CD1c-positive myeloid dendritic cell (primary cell): Measurements from ENCODE around the gene CNOT4.

Experiments used
- DNase-seq: peaks from one replicate; pipeline ENCODE4 v3.0.0-alpha.2; 2016; ENCODE audit errors: extremely low spot score

The CNOT4 gene

DNA sequence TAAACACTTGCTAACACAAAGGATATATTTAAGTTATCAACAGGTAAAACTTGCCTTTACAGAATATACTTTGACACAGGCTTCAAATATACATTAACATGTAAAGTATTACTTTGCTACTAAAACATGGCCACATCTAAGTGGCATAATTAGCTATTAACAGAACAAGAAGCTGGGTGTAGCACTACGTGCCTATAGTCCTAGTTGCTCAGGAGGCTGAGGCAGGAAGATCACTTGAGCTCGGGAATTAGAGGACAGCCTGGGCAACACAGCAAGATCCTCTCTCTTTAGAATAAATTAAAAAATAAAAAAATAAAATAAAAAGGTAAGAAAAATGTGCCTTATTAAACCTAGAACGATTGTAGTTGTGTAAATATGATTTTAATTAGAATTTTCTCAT, 106.6 kb downstream of the CNOT4 start:
- no peak for DNase-seq

DNA sequence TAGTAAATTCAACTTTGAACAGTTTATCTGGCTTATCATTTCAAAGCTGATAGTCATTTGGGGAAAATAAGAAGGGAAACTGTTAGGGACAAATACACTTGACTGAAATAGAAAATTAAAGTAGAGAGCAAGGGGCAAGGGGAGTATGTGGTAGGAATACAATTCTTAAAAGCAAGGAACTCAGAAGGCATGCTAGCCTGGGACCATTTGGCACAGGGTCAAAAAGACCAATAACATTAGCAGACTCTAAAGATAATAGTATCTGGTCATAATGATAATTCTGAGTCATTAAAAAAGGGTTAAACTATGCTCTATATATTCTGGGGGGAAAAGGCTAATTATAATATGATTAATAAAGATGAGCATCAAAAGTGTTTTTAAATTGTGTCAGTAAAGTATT, 112.2 kb downstream of the CNOT4 start:
- no peak for DNase-seq

DNA sequence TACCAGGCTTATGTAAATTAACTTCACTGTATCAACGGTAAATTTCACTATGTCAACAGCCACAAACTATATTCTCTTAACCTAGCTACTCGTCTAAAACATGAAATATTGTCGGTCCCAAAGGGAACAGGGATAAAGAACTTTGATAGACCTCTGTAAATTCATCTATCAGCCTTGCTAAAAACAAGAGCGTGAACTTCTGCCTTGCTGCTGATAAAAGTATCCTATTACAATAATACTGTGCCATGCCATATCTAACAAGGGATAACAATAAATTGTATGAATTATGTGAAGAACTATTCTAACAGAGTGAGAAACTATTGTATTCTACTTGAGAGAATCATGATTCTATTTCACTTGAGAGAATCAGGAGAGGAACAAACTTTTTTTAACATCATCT, 117.2 kb downstream of the CNOT4 start:
- no peak for DNase-seq

- DNase-seq = no peak
These were observed 118.4 kb downstream of the CNOT4 start for GRCh38 chr7:135391514-135391913.

DNA sequence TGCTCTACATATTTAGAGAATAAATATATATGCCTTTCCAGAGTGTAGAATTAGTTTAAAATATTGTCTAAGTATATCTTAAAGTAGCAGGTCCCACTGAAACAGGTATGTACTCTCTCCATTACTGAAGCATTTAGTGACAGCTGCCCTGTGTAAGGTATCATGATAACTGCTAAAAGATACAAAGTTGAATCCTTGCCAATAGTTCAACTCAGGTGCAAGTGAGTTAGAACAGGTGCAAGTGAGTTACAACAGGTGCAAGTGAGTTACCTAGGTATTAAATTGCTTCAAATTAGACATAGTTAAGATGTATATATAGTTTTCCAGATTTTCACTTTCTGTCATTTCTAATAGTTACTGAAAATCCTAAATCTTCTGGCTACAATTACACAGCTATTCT, 119.1 kb downstream of the CNOT4 start:
- DNase-seq = no peak

DNA sequence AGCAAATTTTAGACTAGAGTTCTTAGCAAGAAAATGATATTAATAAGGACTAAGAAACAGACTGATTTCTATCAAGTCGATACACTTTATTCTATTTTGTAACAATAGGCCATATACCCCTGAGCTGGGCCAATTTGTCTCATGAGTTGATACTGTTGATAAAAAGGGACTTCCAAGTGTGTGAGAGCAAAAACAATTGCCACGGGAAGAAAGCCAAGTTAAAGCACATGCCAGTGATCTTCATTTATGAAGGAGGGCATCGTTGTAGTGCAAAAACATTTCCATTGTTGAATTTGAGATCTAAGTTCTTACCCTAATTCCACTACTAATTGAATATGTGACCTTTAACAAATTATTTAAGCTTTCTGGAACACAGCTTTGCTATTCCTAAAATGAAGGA, 119.9 kb downstream of the CNOT4 start:
- DNase-seq = no peak

GRCh38 chr7:135388616-135389015, 121.3 kb downstream of the CNOT4 start:
- no peak for DNase-seq

DNA sequence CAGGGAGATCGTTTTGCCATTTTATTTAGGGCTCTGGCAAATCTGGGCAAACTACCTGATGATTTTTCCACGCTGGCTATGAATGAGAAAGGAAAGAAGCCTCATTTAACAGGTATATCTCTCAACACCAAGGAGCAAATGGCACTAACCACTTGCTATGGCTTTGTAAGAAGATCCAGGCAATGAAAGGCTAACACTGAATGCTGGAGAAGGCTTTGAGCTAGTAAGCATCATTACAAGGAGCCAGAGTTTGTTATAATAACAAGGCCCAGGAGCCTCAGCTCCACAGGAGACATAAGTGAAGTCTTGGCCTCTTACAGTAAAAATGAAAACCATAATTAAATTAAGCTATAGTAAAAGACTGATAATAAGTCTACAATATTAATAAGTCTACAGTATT, 123.1 kb downstream of the CNOT4 start:
- DNase-seq = no peak

DNA sequence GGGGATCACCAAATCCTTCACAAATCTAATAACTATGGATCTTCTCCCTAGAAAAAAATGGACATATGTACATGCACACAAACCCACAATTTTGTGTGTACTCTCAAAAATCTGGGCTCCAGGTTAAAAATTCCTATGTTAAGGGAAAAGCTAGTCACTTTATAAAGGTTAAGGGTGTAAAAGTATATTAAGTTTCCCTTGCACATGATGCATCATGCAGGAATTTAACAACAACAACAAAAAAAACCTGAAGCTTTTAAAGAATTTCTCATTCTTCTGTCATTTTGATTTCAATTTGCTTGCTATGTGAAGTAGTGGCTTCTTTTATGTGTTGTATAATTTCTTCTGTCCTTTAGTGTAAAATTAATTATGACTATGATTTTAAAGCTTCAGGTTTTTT, 123.7 kb downstream of the CNOT4 start:
- DNase-seq = no peak

DNA sequence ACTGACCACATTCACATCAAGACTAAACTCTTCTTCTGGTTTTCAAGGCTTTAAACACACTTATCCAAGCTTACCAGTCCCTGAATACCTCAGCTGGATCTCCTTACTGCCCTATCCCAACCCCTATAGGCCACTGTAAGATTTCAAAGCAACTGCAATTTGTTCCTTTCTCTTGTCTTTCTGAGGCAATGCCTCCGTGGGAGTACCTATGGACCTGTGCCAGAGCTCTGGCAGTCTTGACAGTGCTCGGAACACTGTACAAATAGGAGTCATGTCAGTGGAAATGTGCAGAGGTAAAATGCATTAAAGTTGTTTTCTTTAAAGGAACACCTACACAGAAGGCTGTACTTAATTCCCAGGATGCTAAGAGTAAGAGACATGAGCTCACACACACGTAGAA, 124.7 kb downstream of the CNOT4 start:
- DNase-seq = no peak

- DNase-seq = no peak
These were observed 126.3 kb downstream of the CNOT4 start for GRCh38 chr7:135383525-135384175.

- DNase-seq = no peak
These were observed 127.7 kb downstream of the CNOT4 start for GRCh38 chr7:135382173-135382572.

- DNase-seq = no peak
These were observed 128.5 kb downstream of the CNOT4 start for GRCh38 chr7:135381369-135381768.

- DNase-seq = no peak
These were observed 129.6 kb downstream of the CNOT4 start for GRCh38 chr7:135380351-135380750.

DNA sequence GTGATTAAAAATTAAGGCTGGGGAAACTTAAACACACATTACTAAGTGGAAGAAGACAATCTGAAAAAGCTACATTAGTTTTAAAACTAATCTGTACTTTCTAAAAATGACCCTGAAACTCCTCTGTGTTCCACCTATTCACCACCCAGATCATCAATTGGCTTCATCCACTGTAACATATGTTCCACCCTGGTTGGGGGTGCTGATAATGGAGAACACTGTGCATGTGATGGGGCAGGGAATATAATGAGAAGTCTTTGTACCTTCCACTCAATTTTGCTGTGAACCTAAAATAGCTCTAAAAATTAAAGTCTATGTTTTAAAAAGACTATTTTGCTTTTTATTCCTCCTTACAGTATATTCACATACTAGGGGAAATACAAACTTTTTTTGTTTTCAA, 132.7 kb downstream of the CNOT4 start:
- no peak for DNase-seq

DNA sequence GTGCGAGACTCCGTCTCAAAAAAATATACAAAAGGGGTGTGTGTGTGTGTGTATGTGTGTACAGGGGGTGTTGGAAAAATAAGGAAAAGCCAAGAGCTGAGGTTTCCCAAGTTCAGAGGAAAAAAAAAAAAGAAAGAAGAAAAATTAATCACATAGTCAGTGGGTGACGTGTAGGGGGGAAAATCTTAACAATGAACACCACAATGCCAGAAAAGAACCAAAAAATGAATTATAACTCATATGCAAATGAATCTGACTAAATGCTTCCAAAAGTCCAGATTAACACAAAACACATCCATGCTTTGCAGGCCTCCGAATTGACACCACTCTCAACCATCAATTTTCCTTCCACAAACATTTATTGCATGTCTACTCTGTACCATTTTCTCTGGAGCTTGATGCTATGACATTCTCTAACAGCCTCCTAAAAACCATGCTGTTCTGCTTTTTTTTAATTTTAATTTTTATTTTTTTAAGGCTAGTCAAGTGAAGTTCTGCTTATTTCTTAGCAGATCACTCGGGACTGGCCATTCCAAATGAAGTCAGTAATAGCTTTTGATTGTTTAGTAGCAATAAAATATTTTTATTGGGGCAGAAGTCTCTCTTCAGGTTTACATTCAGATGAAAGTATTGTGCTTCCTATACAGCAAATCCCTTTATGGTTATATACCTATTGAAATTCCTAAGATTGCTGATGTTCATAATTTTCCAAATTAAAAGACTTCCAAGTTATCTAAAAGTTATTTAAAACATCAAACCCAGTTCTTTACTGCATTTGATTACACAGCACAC, 133.8 kb downstream of the CNOT4 start:
- no peak for DNase-seq

GRCh38 chr7:135374736-135375135, 135.2 kb downstream of the CNOT4 start:
- DNase-seq = no peak

- no peak for DNase-seq
These were observed 137.7 kb downstream of the CNOT4 start for GRCh38 chr7:135372222-135372621.

DNA sequence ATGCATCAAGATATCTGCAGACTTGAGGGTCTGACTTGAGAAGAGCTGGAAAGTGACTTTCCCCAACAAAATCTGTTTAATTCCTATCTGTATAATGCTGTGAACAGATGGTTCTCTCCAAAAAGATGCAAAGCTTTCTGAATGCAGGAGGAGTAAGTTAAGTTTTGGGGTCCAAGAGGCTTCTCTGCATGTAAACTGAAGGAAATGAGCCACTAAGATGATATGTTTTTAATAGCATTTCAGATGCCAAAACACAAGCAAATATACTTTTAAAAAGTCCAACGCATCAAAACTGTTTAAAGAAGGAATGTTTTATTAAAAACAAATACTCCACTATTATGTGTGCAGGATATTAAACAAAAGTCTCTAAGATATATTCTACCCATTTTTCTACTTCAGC, 139.2 kb downstream of the CNOT4 start:
- DNase-seq = no peak

GRCh38 chr7:135369405-135369804, 140.5 kb downstream of the CNOT4 start:
- no peak for DNase-seq

GRCh38 chr7:135368416-135369186, 141.3 kb downstream of the CNOT4 start:
- no peak for DNase-seq

GRCh38 chr7:135366843-135367508, 142.9 kb downstream of the CNOT4 start:
- no peak for DNase-seq
